GM12892 (cell line): ENCODE data around the gene SLC9A9.

Experiments
- DNase-seq: peaks from one replicate; pipeline ENCODE4 v3.0.0; 2011; ENCODE audit not compliant: insufficient read length
- FAIRE-seq: peaks from 2 replicates; lab custom pipeline; 2011; peaks lifted over from hg19 to GRCh38; lab: Jason Lieb, UNC
- POLR2A ChIP-seq: IDR thresholded peaks from 2 replicates; pipeline ENCODE4 v1.6.1; 2011; ENCODE audit warnings: low read depth, low read length, control low read depth
- POLR2AphosphoS5 ChIP-seq: IDR thresholded peaks from 2 replicates; pipeline ENCODE4 v1.6.1; 2011; ENCODE audit warnings: low read depth, low read length, control low read depth
- TAF1 ChIP-seq: IDR thresholded peaks from 2 replicates; pipeline ENCODE4 v1.6.1; 2011; ENCODE audit warnings: low read depth, mild to moderate bottlenecking, control low read depth, low read length, borderline replicate concordance

The SLC9A9 gene

DNA sequence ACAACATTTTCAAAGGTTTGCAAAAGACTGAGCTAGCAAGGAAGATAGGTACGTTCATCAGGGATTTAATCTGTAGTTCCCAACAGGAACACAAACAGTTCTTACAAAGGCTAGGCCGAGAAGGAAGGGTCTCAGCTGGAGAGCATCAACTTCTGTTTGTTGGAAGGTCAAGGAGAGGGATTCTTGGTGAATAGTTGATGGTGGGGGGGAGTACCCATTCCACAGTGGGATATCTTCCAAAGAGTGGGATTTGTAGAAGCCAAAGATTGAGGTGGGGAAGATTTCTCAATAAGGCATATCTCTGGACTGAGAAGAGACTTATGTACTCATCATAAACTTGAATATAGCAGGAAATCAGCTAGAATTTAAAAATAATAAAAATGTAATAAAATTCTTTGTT is 496.9 kb downstream of the SLC9A9 start:
- TF ChIP-seq POLR2A = no peak
- TF ChIP-seq POLR2AphosphoS5 = no peak
- TF ChIP-seq TAF1 = no peak
- DNase-seq (no peak), FAIRE-seq (no peak)

DNA sequence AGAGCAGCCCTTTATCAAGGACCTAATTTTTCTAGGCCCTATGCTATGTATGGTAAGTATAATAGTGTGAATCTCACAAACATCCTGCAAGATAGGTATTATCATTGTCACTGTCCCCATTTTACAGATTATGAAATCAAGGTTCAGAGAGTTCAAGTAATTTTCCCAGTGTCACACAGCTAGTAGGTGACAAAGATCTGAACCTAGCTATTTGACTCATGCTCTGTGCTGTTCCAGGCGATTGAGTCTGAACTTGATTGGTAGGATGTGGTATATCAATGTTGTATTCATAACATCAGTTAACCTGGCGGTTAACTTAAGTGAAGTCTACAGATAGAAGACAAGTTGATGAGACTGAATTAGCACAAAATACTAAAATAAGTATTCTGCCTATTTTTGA is 498.8 kb downstream of the SLC9A9 start:
- FAIRE-seq = peak; percentile 74
- no peak for DNase-seq
- TF ChIP-seq TAF1 = no peak
- no peak for TF ChIP-seq POLR2A
- TF ChIP-seq POLR2AphosphoS5 = no peak

DNA sequence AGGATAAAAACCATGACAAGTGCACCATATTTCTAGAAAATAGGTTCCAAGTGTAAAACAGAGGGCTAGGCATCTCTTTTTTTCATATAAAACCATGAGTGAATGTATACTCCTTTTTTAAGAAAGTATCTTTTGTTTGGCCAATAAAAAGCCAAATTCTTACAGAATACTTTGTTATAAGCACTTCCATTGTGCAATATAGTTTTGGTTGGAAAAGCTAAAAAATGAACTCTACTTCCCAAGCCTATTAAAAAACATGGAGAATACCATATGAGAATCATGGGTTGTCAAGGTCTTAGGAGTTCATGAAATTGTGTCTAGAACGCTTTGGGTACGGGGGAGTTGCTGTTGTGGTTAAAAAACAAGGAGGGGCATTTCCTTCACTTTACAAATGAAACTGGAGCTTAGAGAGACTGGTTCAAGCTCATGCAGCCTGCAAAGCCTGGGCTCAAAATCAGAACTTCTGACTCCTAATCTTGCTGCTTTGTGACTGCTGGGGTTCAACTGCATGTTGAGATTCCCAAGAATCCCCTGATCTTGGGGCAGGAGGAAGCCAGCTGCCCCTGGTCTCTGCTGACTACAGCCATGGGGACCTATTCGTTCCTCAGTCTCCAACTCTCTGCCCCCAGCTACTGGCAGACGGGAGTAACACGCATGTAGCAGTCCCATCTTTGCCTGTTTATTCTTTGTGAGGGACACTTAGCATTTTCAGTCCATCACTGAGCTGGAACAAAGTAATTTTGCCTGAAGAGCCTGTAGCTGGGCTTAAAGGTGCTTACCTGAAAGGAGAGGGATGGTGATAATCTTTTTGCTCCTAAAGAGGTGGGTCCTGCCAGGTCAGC is 499.6 kb downstream of the SLC9A9 start:
- FAIRE-seq = no peak
- TF ChIP-seq POLR2A (no peak), TAF1 (no peak), POLR2AphosphoS5 (no peak)
- DNase-seq = no peak

DNA sequence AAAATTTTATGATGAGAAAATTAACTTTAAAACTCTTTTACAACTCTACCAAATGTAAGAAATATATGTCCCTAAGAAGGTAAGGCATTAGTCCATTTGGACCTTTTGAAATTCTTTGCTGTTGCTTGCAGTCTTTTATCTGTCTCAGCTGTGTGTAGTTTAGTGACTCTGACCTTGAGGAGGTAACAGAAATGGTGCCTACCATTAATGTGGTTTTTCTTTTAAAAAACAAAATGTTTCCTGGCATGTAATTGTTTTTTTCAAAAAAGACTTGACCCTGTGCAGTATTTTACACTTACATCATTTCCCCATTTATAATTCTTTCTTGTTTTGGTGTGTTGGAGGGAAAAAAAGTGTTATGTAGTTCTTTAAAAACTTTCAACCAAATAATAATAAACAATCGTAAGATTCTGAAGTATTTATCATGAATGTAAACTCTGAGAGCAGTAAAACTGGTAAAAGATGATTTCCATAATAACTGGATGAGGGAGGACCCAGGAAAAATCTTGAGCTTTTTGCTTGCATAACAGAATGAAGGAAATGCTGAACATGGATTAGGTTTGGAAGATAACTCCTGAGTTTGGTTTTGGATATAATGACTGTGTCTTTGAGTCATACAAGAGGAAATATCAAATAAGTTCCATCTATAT is 503.6 kb downstream of the SLC9A9 start:
- DNase-seq = no peak
- no peak for FAIRE-seq
- TF ChIP-seq POLR2AphosphoS5 (no peak), TAF1 (no peak), POLR2A (no peak)

DNA sequence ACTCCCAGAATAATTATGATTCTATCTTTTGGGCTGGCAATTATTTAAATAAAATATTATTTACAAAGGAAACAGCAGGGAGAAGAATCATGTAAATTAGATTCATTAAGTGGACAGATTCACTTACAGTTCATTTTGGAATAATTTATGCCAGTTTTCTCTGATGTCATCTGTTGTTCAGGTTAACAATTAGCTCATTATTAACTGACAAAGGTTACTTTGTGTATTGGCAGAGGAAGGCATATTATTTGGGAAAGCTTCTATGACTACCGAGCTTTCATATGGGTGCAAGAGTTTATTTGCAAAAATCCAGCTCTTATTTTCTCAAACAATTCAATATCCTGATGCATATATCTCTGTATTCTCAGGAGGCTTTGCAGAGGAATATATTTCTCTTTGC is 504.3 kb downstream of the SLC9A9 start:
- FAIRE-seq = no peak
- DNase-seq = no peak
- TF ChIP-seq POLR2A = no peak
- no peak for TF ChIP-seq TAF1
- no peak for TF ChIP-seq POLR2AphosphoS5

DNA sequence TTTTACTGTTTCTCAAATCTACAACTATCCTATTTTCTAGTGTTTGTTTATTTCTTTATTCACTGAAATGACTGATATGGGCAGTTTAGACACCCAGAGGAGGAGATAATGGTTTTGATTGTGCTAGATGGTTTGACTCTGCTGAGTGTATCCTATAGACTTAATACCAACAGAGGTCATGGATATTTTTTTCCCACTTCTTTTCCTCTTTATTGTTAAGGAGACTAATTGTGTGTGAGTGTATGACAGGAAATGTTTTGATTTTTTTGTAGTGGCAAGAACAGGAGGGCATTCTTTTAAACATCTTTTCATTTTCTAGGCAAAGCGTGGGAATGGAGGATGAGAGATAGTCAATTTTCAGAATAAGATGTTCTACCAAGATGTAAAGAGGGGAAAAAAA is 505.2 kb downstream of the SLC9A9 start:
- TF ChIP-seq TAF1 (no peak), POLR2AphosphoS5 (no peak), POLR2A (no peak)
- FAIRE-seq (no peak), DNase-seq (no peak)

DNA sequence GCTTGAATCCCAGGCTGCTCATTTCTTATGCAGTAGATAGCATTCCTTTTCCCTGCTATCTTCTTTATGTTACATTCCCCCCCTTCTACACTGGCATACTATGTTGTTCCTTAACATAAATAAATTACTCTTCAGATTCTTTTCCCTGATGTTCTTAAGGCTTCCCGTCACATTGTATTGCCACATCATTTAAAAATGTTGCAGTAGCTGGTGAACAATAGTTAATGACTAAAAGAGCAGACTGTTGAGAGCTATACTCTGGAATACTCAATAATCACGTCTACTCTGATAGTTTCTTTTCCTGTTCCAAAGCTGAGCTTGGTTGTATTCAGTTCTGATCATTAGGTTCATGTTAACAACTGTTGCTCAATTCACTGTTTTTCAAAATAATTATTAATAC is 508.8 kb downstream of the SLC9A9 start:
- FAIRE-seq = no peak

DNA sequence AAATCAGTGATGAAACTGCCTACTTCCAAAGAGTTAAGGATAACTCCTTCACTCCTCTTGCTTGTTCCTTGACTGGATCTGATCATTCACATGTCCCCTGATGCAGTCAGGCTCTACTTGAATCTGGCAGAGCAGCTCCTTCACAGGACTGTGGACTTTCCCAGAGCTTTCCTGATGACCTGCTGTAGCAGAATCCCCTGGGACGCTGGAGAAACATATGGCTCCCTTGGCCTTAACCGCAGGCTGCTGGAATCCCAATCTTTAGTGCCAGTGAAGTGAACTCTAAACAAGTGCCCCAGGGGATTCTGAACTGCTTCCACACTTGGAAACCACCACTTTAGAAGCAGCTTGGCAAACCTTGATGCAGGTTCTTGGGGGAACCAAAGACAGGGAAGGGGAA is 510.9 kb downstream of the SLC9A9 start:
- no peak for FAIRE-seq
- TF ChIP-seq POLR2A (no peak), POLR2AphosphoS5 (no peak), TAF1 (no peak)
- no peak for DNase-seq

More for the DNA sequence above, 508.8 kb downstream of the SLC9A9 start:
- TF ChIP-seq POLR2AphosphoS5 (no peak), POLR2A (no peak), TAF1 (no peak)
- no peak for DNase-seq

DNA sequence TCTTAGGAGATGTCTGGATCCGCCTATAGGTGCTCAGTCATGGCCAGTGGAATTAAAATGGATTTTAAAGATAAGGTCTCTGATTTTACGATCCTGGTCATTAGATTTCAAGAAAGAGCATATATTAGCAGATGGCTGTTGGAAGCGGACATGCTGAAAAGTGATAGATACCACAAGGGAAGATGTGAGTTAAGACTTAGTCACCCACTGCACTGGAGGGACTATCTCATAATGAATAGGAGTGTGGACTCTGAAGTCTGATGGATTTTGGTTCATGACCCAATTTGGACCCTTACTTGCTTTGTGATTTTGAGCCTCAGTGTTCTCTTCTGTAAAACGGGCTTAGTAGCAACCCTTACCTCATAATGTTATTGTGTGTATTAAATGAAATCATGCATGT is 514.0 kb downstream of the SLC9A9 start:
- no peak for FAIRE-seq
- TF ChIP-seq POLR2AphosphoS5 (no peak), POLR2A (no peak), TAF1 (no peak)
- no peak for DNase-seq

DNA sequence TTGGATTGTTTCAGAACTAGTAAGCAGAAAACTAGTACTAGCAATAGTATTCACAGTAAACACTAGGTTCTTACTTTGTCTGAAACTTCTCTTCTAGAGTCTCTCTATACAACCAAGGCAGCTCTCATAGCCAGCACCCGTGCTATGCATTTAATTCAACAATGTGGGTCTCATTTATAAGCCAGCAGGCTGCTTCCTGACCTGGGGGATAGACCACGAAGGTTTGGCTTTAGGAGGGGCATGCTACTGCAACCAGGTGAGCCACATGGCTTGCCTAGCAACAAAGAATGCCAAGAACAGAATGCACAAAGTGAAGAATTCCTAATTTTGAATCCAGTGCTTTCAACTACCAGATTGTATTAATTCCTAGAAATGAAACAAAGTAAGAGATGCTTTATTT is 514.9 kb downstream of the SLC9A9 start:
- TF ChIP-seq POLR2AphosphoS5 = no peak
- TF ChIP-seq POLR2A = no peak
- no peak for TF ChIP-seq TAF1
- no peak for FAIRE-seq

DNA sequence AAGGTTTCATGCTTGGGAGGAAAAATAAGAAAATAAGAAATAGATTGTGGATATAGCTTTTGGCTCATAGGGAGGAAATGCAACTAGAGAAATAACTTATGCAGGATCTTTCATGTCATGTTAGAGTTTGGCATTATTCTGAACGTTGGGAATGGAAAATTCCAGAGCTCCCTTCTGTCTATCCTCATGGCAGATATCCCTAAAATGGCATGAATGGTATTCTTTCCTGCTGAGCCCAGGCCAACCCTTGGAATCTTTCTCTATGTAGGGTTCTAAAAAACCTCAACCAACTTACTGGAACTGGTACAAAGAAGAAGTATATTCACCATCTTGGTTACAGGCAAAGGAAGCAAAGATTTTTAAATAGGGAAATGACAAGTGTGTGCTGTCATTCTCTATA is 516.2 kb downstream of the SLC9A9 start:
- no peak for DNase-seq
- no peak for FAIRE-seq
- TF ChIP-seq POLR2AphosphoS5 (no peak), TAF1 (no peak), POLR2A (no peak)

More for the DNA sequence above, 514.9 kb downstream of the SLC9A9 start:
- no peak for DNase-seq

DNA sequence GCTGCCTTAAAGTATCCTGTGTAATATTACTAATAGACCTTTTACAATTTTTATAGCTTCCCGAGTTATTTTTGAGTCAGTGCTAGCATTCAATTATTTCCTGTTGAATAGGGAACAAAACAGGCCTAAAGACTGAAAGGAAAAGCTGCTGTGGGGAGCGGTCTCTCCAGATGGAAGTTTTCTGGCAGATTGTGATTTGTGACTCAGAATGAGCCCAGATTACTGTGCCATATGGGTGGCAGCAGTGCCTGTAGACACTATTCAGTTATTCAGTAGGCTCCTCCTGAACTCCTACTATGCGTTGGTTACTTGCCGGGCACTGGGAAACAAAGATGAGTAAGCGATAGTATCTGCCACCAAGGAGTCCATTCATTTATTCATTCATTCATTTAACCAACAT is 516.9 kb downstream of the SLC9A9 start:
- TF ChIP-seq POLR2A (no peak), TAF1 (no peak), POLR2AphosphoS5 (no peak)
- FAIRE-seq = no peak
- DNase-seq = no peak
